ENCODE measurements around the gene ZNF862. TPM values are rescaled to one million over a fixed set of nuclear protein-coding genes. Genes with fewer than 3 reads are reported as not detected.

ZNF862 gene
- total and polyA plus RNA-seq, 7 donors: 1.4 to 7.8 (median 5.3) TPM

- Histone ChIP-seq H3K9me3 (no peaks in the 10 kb centered on the region), H3K4me1 (peaks cover 9% of the 10 kb centered on the region), H3K27ac (no peak overlapping the region), H3K36me3 (ENCODE audit: insufficient read depth in 1 of 2, low read depth in 1 of 2) (peaks cover 0 to 54% of the 10 kb centered on the region in 2 donors), H3K4me3 (no peak overlapping the region), H3K27me3 (ENCODE audit: insufficient read depth in 3 of 3, low read length in 2 of 3) (no peaks in the 10 kb centered on the region)
- no peak for TF ChIP-seq CTCF (IDR thresholded peaks at IDR 0.05)
- intact Hi-C loops (cut with DNase I): no loop called here
- ATAC-seq: no peak
- WGBS, 3 donors: 89 to 91% (median 89%) methylated on average over 9 of the region's 9 CpGs
- DNase-seq: peak in 1 of 2 donors; percentile 24
Measured at GRCh38 chr7:149846021-149846420, 7.8 kb downstream of the ZNF862 start.

GRCh38 chr7:149846436-149847046, 8.4 kb downstream of the ZNF862 start:
- intact Hi-C loops (cut with DNase I): no loop called here
- 94 to 98% (median 97%) methylated on average over 3 of the region's 3 CpGs for WGBS, 3 donors
- ATAC-seq: no peak
- Histone ChIP-seq H3K9me3 (no peaks in the 10 kb centered on the region), H3K36me3 (ENCODE audit: insufficient read depth in 1 of 2, low read depth in 1 of 2) (peaks cover 0 to 54% of the 10 kb centered on the region in 2 donors), H3K4me3 (no peak overlapping the region), H3K27me3 (ENCODE audit: insufficient read depth in 3 of 3, low read length in 2 of 3) (no peaks in the 10 kb centered on the region), H3K27ac (no peak overlapping the region), H3K4me1 (peaks cover 9% of the 10 kb centered on the region)
- no peak for TF ChIP-seq CTCF (IDR thresholded peaks at IDR 0.05)
- no peak for DNase-seq

- ATAC-seq (no peak), DNase-seq (no peak)
- no peaks in the 10 kb centered on the region for H3K9me3 ChIP-seq
- peaks cover 0 to 65% of the 10 kb centered on the region in 2 donors for H3K36me3 ChIP-seq (ENCODE audit: insufficient read depth in 1 of 2, low read depth in 1 of 2)
- TF ChIP-seq CTCF (IDR thresholded peaks at IDR 0.05): no peak
- no peak overlapping the region for H3K27ac ChIP-seq
- 90 to 94% (median 90%) methylated on average over 6 of the region's 6 CpGs for WGBS, 3 donors
- intact Hi-C loops (cut with DNase I): no loop called here
- no peaks in the 10 kb centered on the region for H3K27me3 ChIP-seq (ENCODE audit: insufficient read depth in 3 of 3, low read length in 2 of 3)
- no peak overlapping the region for H3K4me3 ChIP-seq
- peaks cover under 1% of the 10 kb centered on the region for H3K4me1 ChIP-seq
Measured at GRCh38 chr7:149849174-149849573, 11.0 kb downstream of the ZNF862 start.

- 86 to 92% (median 88%) methylated on average over 16 of the region's 16 CpGs for WGBS, 3 donors
- ATAC-seq (no peak), DNase-seq (no peak)
- TF ChIP-seq CTCF (IDR thresholded peaks at IDR 0.05): no peak
- intact Hi-C loops (cut with DNase I): no loop called here
- H3K27me3 ChIP-seq (ENCODE audit: insufficient read depth in 3 of 3, low read length in 2 of 3): no peaks in the 10 kb centered on the region
- no peak overlapping the region for H3K4me3 ChIP-seq
- H3K27ac ChIP-seq: no peak overlapping the region
- H3K36me3 ChIP-seq (ENCODE audit: insufficient read depth in 1 of 2, low read depth in 1 of 2): peaks cover 0 to 63% of the 10 kb centered on the region in 2 donors
- no peaks in the 10 kb centered on the region for H3K9me3 ChIP-seq
- peaks cover 10% of the 10 kb centered on the region for H3K4me1 ChIP-seq
Measured at GRCh38 chr7:149850007-149850594, 11.9 kb downstream of the ZNF862 start.

All from psoas muscle (tissue), 8 donors.